Nephron progenitor cell (in vitro differentiated cells): ENCODE data around the gene TBX10.

Experiments
- DNase-seq: peaks from one replicate; pipeline ENCODE4 v3.0.0; 2021
- H3K27ac Mint-ChIP-seq: 2 replicates; pipeline ENCODE4 v1.8.0; 2021; ENCODE audit warnings: mild to moderate bottlenecking, moderate library complexity, mixed read lengths
- H3K27me3 Mint-ChIP-seq: 2 replicates; pipeline ENCODE4 v1.8.0; 2021; ENCODE audit warnings: mild to moderate bottlenecking, low read depth, mixed read lengths; ENCODE audit not compliant: poor library complexity
- H3K36me3 Mint-ChIP-seq: 2 replicates; pipeline ENCODE4 v1.8.0; 2021; ENCODE audit warnings: low read depth, mixed read lengths
- H3K4me1 Mint-ChIP-seq: 2 replicates; pipeline ENCODE4 v1.8.0; 2021; ENCODE audit warnings: mixed read lengths
- H3K4me3 Mint-ChIP-seq: 2 replicates; pipeline ENCODE4 v1.8.0; 2021; ENCODE audit warnings: mild to moderate bottlenecking, moderate library complexity, mixed read lengths
- H3K9me3 Mint-ChIP-seq: 2 replicates; pipeline ENCODE4 v1.8.0; 2021; ENCODE audit warnings: mild to moderate bottlenecking, moderate library complexity, mixed read lengths
- CTCF ChIP-seq: fragments of 200-600 bp; sonication (generic); IDR thresholded peaks from 2 replicates; pipeline ENCODE4 v1.5.0; 2021; ENCODE audit warnings: antibody characterized with exemption

The TBX10 gene

GRCh38 chr11:67652965-67653845, 13.6 kb upstream of the TBX10 start:
- no peak for TF ChIP-seq CTCF
- no peaks in the 10 kb centered on the region for H3K36me3 Mint-ChIP-seq
- no peak overlapping the region for H3K27ac Mint-ChIP-seq
- H3K4me3 Mint-ChIP-seq, result no peak overlapping the region
- no peak for DNase-seq
- H3K4me1 Mint-ChIP-seq, result peaks cover 9% of the 10 kb centered on the region
- H3K9me3 Mint-ChIP-seq, result peaks cover 27% of the 10 kb centered on the region
- peaks cover 5% of the 10 kb centered on the region for H3K27me3 Mint-ChIP-seq

GRCh38 chr11:67651976-67652781, 12.6 kb upstream of the TBX10 start:
- H3K36me3 Mint-ChIP-seq, result no peaks in the 10 kb centered on the region
- no peak overlapping the region for H3K27ac Mint-ChIP-seq
- H3K27me3 Mint-ChIP-seq, result peaks cover 5% of the 10 kb centered on the region
- H3K4me1 Mint-ChIP-seq, result peaks cover 15% of the 10 kb centered on the region
- H3K9me3 Mint-ChIP-seq, result peaks cover 22% of the 10 kb centered on the region
- H3K4me3 Mint-ChIP-seq, result no peak overlapping the region
- no peak for TF ChIP-seq CTCF
- no peak for DNase-seq

GRCh38 chr11:67649634-67650510, 10.3 kb upstream of the TBX10 start:
- peaks cover 5% of the 10 kb centered on the region for H3K27me3 Mint-ChIP-seq
- no peak overlapping the region for H3K4me3 Mint-ChIP-seq
- H3K27ac Mint-ChIP-seq, result no peak overlapping the region
- peaks cover 8% of the 10 kb centered on the region for H3K9me3 Mint-ChIP-seq
- peaks cover 21% of the 10 kb centered on the region for H3K4me1 Mint-ChIP-seq
- no peak for DNase-seq
- no peaks in the 10 kb centered on the region for H3K36me3 Mint-ChIP-seq
- TF ChIP-seq CTCF, result no peak

- H3K27me3 Mint-ChIP-seq, result peaks cover 5% of the 10 kb centered on the region
- H3K9me3 Mint-ChIP-seq, result peaks cover 4% of the 10 kb centered on the region
- no peaks in the 10 kb centered on the region for H3K36me3 Mint-ChIP-seq
- no peak overlapping the region for H3K27ac Mint-ChIP-seq
- DNase-seq, result no peak
- no peak overlapping the region for H3K4me3 Mint-ChIP-seq
- H3K4me1 Mint-ChIP-seq, result peaks cover 21% of the 10 kb centered on the region
- TF ChIP-seq CTCF, result no peak
Observed at GRCh38 chr11:67648796-67649613, 9.4 kb upstream of the TBX10 start.

GRCh38 chr11:67648140-67648795, 8.7 kb upstream of the TBX10 start:
- no peak overlapping the region for H3K4me3 Mint-ChIP-seq
- TF ChIP-seq CTCF, result peak; percentile 32
- H3K27ac Mint-ChIP-seq, result no peak overlapping the region
- H3K9me3 Mint-ChIP-seq, result no peaks in the 10 kb centered on the region
- no peak for DNase-seq
- peaks cover 21% of the 10 kb centered on the region for H3K4me1 Mint-ChIP-seq
- H3K27me3 Mint-ChIP-seq, result peaks cover 5% of the 10 kb centered on the region
- H3K36me3 Mint-ChIP-seq, result no peaks in the 10 kb centered on the region
